CD4-positive, alpha-beta T cell (primary cell): ENCODE results near the gene SPNS1. TPM values are rescaled to one million over a fixed set of nuclear protein-coding genes. Genes with fewer than 3 reads are reported as not detected.

ENCODE experiments used
- ATAC-seq: fragments of 200-7000 bp; cut with Tn5 transposase; one replicate; pipeline ENCODE4 v1.10.0; 2022; ENCODE audit warnings: mild to moderate bottlenecking; ENCODE audit not compliant: poor library complexity
- CTCF ChIA-PET: fragments of 350-600 bp; sonication (Branson Sonifier 250); formaldehyde crosslinking; loops from one replicate; lab custom pipeline; 2021; ENCODE audit warnings: antibody characterized with exemption, inconsistent platforms; lab: Charles Lee
- POLR2A ChIA-PET: fragments of 350-600 bp; sonication (Branson Sonifier 250); formaldehyde crosslinking; loops from one replicate; lab custom pipeline; 2021; ENCODE audit warnings: antibody characterized with exemption, inconsistent platforms; lab: Charles Lee
- DNase-seq, 14 experiments: peaks; one replicate each; pipeline ENCODE4 v3.0.0-alpha.2; 2013 to 2020; ENCODE audit warnings: mixed read lengths in 2 of 14
- H3K27ac ChIP-seq, 2 donors: one replicate each; pipeline versions ENCODE4 v1.5.1 to v1.7.0; 2013; ENCODE audit warnings: low read length in 2 of 2, low read depth in 1 of 2, mild to moderate bottlenecking in 1 of 2
- H3K27me3 ChIP-seq, 2 experiments: 1 replicate in 1 of 2; 2 replicates in 1 of 2; pipeline versions ENCODE4 v1.6.1 to v1.7.0; 2013; ENCODE audit warnings: low read length in 2 of 2, control low read depth in 1 of 2, mild to moderate bottlenecking in 1 of 2, moderate library complexity in 1 of 2; ENCODE audit not compliant: insufficient read depth in 2 of 2, control insufficient read depth in 1 of 2
- H3K36me3 ChIP-seq: one replicate; pipeline ENCODE4 v1.6.1; 2013; ENCODE audit warnings: low read length, control low read depth; ENCODE audit not compliant: insufficient read depth
- H3K4me1 ChIP-seq: one replicate; pipeline ENCODE4 v1.6.1; 2013; ENCODE audit warnings: low read length, control low read depth; ENCODE audit not compliant: insufficient read depth
- H3K4me3 ChIP-seq: one replicate; pipeline ENCODE4 v1.5.1; 2013; ENCODE audit warnings: mild to moderate bottlenecking, low read length, moderate library complexity
- H3K9me3 ChIP-seq, 2 experiments: 1 replicate in 1 of 2; 2 replicates in 1 of 2; pipeline versions ENCODE4 v1.6.1 to v1.7.0; 2013; ENCODE audit warnings: low read length in 2 of 2, mild to moderate bottlenecking in 2 of 2, control low read depth in 1 of 2, moderate library complexity in 1 of 2; ENCODE audit not compliant: control insufficient read depth in 1 of 2, insufficient read depth in 1 of 2
- H3K27ac Mint-ChIP-seq: one replicate; pipeline ENCODE4 v1.8.0; 2020; ENCODE audit warnings: mixed read lengths
- H3K27me3 Mint-ChIP-seq: one replicate; pipeline ENCODE4 v1.8.0; 2021; ENCODE audit warnings: mixed read lengths
- H3K36me3 Mint-ChIP-seq: one replicate; pipeline ENCODE4 v1.8.0; 2021; ENCODE audit warnings: low read depth, mixed read lengths
- H3K4me1 Mint-ChIP-seq: one replicate; pipeline ENCODE4 v1.8.0; 2021; ENCODE audit warnings: low read depth, mixed read lengths
- H3K4me3 Mint-ChIP-seq: one replicate; pipeline ENCODE4 v1.8.0; 2020; ENCODE audit warnings: mild to moderate bottlenecking, mixed read lengths
- H3K9me3 Mint-ChIP-seq: one replicate; pipeline ENCODE4 v1.8.0; 2020; ENCODE audit warnings: mixed read lengths
- CTCF ChIP-seq: fragments of 200-600 bp; IDR thresholded peaks from one replicate; pipeline ENCODE4 v1.8.0; 2022; ENCODE audit warnings: antibody characterized with exemption, mild to moderate bottlenecking
- intact Hi-C, 2 experiments: fragments of 100-400 bp; cut with DNase I in 1 of 2; cut with micrococcal nuclease in 1 of 2; formaldehyde crosslinking; loops; one replicate each; pipeline versions ENCODE4 v1.15.1 to v1.9.0; 2023 to 2025; cut with DNase I, micrococcal nuclease
- total RNA-seq, 174 experiments: library from RNA in 2 of 174; stranded (reverse) in 2 of 174; gene quantifications; one replicate each; pipeline ENCODE4 v1.2.3 and lab custom pipeline; 2021 to 2026

Gene SPNS1
- total RNA-seq, 2 experiments from 2014 or later: 24.4 to 28.1 TPM

GRCh38 chr16:28982949-28983348, 8.4 kb downstream of the SPNS1 start:
- no peaks in the 10 kb centered on the region for H3K27me3 ChIP-seq
- POLR2A ChIA-PET: interaction anchor here (0.6 to 8.2 kb wide), 5 partner anchors 9 to 617 kb away, joined by 4 to 100 read pairs (median 25); partner anchors contain the start of genes NFATC2IP and SPNS1
- H3K27ac ChIP-seq: no peak overlapping the region
- ATAC-seq: no peak
- intact Hi-C loops: loop anchor here in 1 of 2 experiments (5.0 kb wide), 1 partner anchor 671 kb away; no protein-coding TSS in a partner anchor
- H3K4me1 ChIP-seq: peaks cover 47% of the 10 kb centered on the region
- no peaks in the 10 kb centered on the region for H3K27me3 Mint-ChIP-seq
- H3K27ac Mint-ChIP-seq: peak overlapping the region; percentile 100
- peaks cover 44% of the 10 kb centered on the region for H3K4me1 Mint-ChIP-seq
- DNase-seq: no peak
- CTCF ChIA-PET: interaction anchor here (0.7 kb wide), 1 partner anchor 38 kb away, joined by 3 read pairs; no protein-coding TSS in a partner anchor
- peaks cover 53% of the 10 kb centered on the region for H3K36me3 ChIP-seq
- H3K4me3 ChIP-seq: no peak overlapping the region
- peaks cover 6% of the 10 kb centered on the region for H3K9me3 Mint-ChIP-seq
- H3K9me3 ChIP-seq: peaks cover 5 to 13% of the 10 kb centered on the region in 2 experiments
- H3K36me3 Mint-ChIP-seq: peaks cover 83% of the 10 kb centered on the region
- H3K4me3 Mint-ChIP-seq: peak overlapping the region; percentile 100
- TF ChIP-seq CTCF: no peak

GRCh38 chr16:28983644-28984043, 9.1 kb downstream of the SPNS1 start:
- peaks cover 81% of the 10 kb centered on the region for H3K36me3 Mint-ChIP-seq
- DNase-seq: peak in 1 of 14 experiments; percentile 31
- Histone ChIP-seq H3K9me3 (peaks cover 5 to 13% of the 10 kb centered on the region in 2 experiments), H3K27me3 (no peaks in the 10 kb centered on the region), H3K4me1 (peaks cover 54% of the 10 kb centered on the region), H3K4me3 (peak overlapping the region; percentile 99), H3K36me3 (peaks cover 56% of the 10 kb centered on the region), H3K27ac (peak overlapping the region in 1 of 2 donors; percentile 88)
- peaks cover 6% of the 10 kb centered on the region for H3K9me3 Mint-ChIP-seq
- peak overlapping the region; percentile 100 for H3K27ac Mint-ChIP-seq
- H3K27me3 Mint-ChIP-seq: no peaks in the 10 kb centered on the region
- POLR2A ChIA-PET: interaction anchor here (1.2 to 8.2 kb wide), 6 partner anchors 10 to 38 kb away, joined by 3 to 100 read pairs (median 35); partner anchors contain the start of genes NFATC2IP and SPNS1
- intact Hi-C loops: loop anchor here (2.0 to 5.0 kb wide), 2 partner anchors 25 to 671 kb away; no protein-coding TSS in a partner anchor
- peak overlapping the region; percentile 100 for H3K4me3 Mint-ChIP-seq
- CTCF ChIA-PET: interaction anchor here (0.7 to 1.1 kb wide), 2 partner anchors 38 to 45 kb away, joined by 3 read pairs; no protein-coding TSS in a partner anchor
- peaks cover 45% of the 10 kb centered on the region for H3K4me1 Mint-ChIP-seq
- no peak for TF ChIP-seq CTCF
- no peak for ATAC-seq

- Mint-ChIP-seq H3K4me3 (peak overlapping the region; percentile 100), H3K4me1 (peaks cover 49% of the 10 kb centered on the region), H3K36me3 (peaks cover 85% of the 10 kb centered on the region), H3K9me3 (peaks cover 6% of the 10 kb centered on the region), H3K27me3 (no peaks in the 10 kb centered on the region), H3K27ac (peak overlapping the region; percentile 100)
- DNase-seq (peak in 2 of 14 experiments; percentile 25 to 44), ATAC-seq (no peak)
- Histone ChIP-seq H3K4me3 (peak overlapping the region; percentile 99), H3K9me3 (peaks cover 5 to 13% of the 10 kb centered on the region in 2 experiments), H3K27ac (peak overlapping the region; percentile 78 to 88), H3K4me1 (peaks cover 58% of the 10 kb centered on the region), H3K36me3 (peaks cover 57% of the 10 kb centered on the region), H3K27me3 (no peaks in the 10 kb centered on the region)
- TF ChIP-seq CTCF: no peak
- CTCF ChIA-PET: interaction anchor here (1.1 kb wide), 1 partner anchor 44 kb away, joined by 3 read pairs; no protein-coding TSS in a partner anchor
- POLR2A ChIA-PET: interaction anchor here (1.2 to 8.2 kb wide), 8 partner anchors 10 to 91 kb away, joined by 3 to 100 read pairs (median 24); partner anchors contain the start of genes NFATC2IP and SPNS1
- intact Hi-C loops: loop anchor here (2.0 to 5.0 kb wide), 2 partner anchors 25 to 672 kb away; no protein-coding TSS in a partner anchor
Measured at GRCh38 chr16:28984091-28984490, 9.5 kb downstream of the SPNS1 start.
